H1 (cell line): ENCODE results near the gene UHRF1. TPM values are rescaled to one million over a fixed set of nuclear protein-coding genes. Genes with fewer than 3 reads are reported as not detected.

Source experiments
- CTCF ChIA-PET: fragments of 300-600 bp; sonication (Branson Sonifier 250); formaldehyde crosslinking; loops from one replicate; lab custom pipeline; 2021; ENCODE audit not compliant: partially characterized antibody; lab: Charles Lee
- POLR2A ChIA-PET: fragments of 300-600 bp; sonication (Branson Sonifier 250); formaldehyde crosslinking; loops from one replicate; lab custom pipeline; 2021; ENCODE audit warnings: inconsistent platforms; ENCODE audit not compliant: partially characterized antibody; lab: Charles Lee
- DNase-seq, 2 experiments: peaks; one replicate each; pipeline versions ENCODE4 v3.0.0 to v3.0.0-alpha.2; 2010 to 2022; ENCODE audit warnings: low spot score in 2 of 2, low read depth in 1 of 2, mixed read lengths in 1 of 2
- FAIRE-seq: peaks from 2 replicates; lab custom pipeline; 2011; peaks lifted over from hg19 to GRCh38; lab: Jason Lieb, UNC
- H2AFZ ChIP-seq: 2 replicates; pipeline ENCODE4 v1.8.1; 2012; ENCODE audit warnings: low read length, inconsistent platforms
- H2AK5ac ChIP-seq: 2 replicates; pipeline ENCODE4 v1.6.1; 2013; ENCODE audit warnings: low read depth, low read length
- H2BK120ac ChIP-seq: replicated peaks from 2 replicates; pipeline ENCODE3; 2013; ENCODE audit warnings: low read depth, low read length, inconsistent platforms
- H2BK12ac ChIP-seq: 2 replicates; pipeline ENCODE4 v1.6.1; 2013; ENCODE audit warnings: low read depth, low read length
- H2BK15ac ChIP-seq: 2 replicates; pipeline ENCODE4 v1.6.1; 2013; ENCODE audit warnings: low read length
- H2BK20ac ChIP-seq: 2 replicates; pipeline ENCODE4 v1.6.1; 2013; ENCODE audit warnings: low read length
- H2BK5ac ChIP-seq: 2 replicates; pipeline ENCODE4 v1.6.1; 2013; ENCODE audit warnings: low read depth, low read length
- H3K14ac ChIP-seq: 2 replicates; pipeline ENCODE4 v1.6.1; 2013; ENCODE audit warnings: inconsistent platforms; ENCODE audit not compliant: insufficient read length
- H3K18ac ChIP-seq: 2 replicates; pipeline ENCODE4 v1.6.1; 2013; ENCODE audit warnings: low read length; ENCODE audit errors: extremely low read depth
- H3K23ac ChIP-seq: 2 replicates; pipeline ENCODE4 v1.6.1; 2013; ENCODE audit warnings: inconsistent platforms; ENCODE audit not compliant: insufficient read length
- H3K23me2 ChIP-seq: 2 replicates; pipeline ENCODE4 v1.6.1; 2013; ENCODE audit warnings: low read depth, low read length
- H3K27ac ChIP-seq: 2 replicates; pipeline ENCODE4 v1.6.1; 2011; ENCODE audit warnings: low read depth, low read length, inconsistent platforms
- H3K27me3 ChIP-seq, 4 experiments: replicated peaks in 1 of 4; 1 replicate in 1 of 4; 2 replicates in 3 of 4; pipeline versions ENCODE4 v1.6.1 to v1.8.1; 2011 to 2013; ENCODE audit warnings: low read length in 3 of 4, mild to moderate bottlenecking in 3 of 4, inconsistent platforms in 2 of 4, mixed read lengths in 2 of 4, moderate library complexity in 1 of 4; ENCODE audit not compliant: control insufficient read depth in 3 of 4, insufficient read depth in 3 of 4; ENCODE audit errors: extremely low read depth in 1 of 4
- H3K36me3 ChIP-seq, 4 experiments: 2 replicates each; pipeline versions ENCODE4 v1.6.1 to v1.8.1; 2011 to 2013; ENCODE audit warnings: mild to moderate bottlenecking in 4 of 4, low read length in 3 of 4, moderate library complexity in 2 of 4, control low read depth in 1 of 4, inconsistent platforms in 1 of 4; ENCODE audit not compliant: insufficient read depth in 4 of 4, control insufficient read depth in 2 of 4
- H3K4ac ChIP-seq: replicated peaks from 2 replicates; pipeline ENCODE3; 2013; ENCODE audit warnings: low read length, low read depth, mixed read lengths, inconsistent platforms; ENCODE audit not compliant: insufficient read length
- H3K4me1 ChIP-seq, 4 experiments: replicated peaks in 1 of 4; 1 replicate in 1 of 4; 2 replicates in 3 of 4; pipeline versions ENCODE4 v1.6.1 to v1.8.1; 2011 to 2013; ENCODE audit warnings: low read length in 3 of 4, inconsistent platforms in 2 of 4, mixed read lengths in 1 of 4; ENCODE audit not compliant: insufficient read depth in 4 of 4, control insufficient read depth in 3 of 4
- H3K4me2 ChIP-seq, 2 experiments: 2 replicates each; pipeline versions ENCODE4 v1.6.1 to v1.8.1; 2011 to 2013; ENCODE audit warnings: low read depth in 2 of 2, low read length in 2 of 2, control low read depth in 1 of 2, inconsistent platforms in 1 of 2, mild to moderate bottlenecking in 1 of 2; ENCODE audit not compliant: insufficient read depth in 1 of 2
- H3K4me3 ChIP-seq, 4 experiments: fragments of 200-600, 300-600 bp in 1 of 4; sonication (generic), shearing (Covaris generic), sonication (Bioruptor Twin) in 1 of 4; 2 replicates each; pipeline versions ENCODE4 v1.5.1 to v1.8.1; 2011 to 2016; ENCODE audit warnings: low read length in 4 of 4, low read depth in 3 of 4, control low read depth in 2 of 4, inconsistent platforms in 2 of 4, mild to moderate bottlenecking in 2 of 4, mixed read lengths in 1 of 4, moderate library complexity in 1 of 4; ENCODE audit not compliant: insufficient read depth in 2 of 4; ENCODE audit errors: extremely low read depth in 1 of 4
- H3K56ac ChIP-seq: replicated peaks from 2 replicates; pipeline ENCODE3; 2013; ENCODE audit warnings: low read depth, mild to moderate bottlenecking, mixed read lengths, low read length, inconsistent platforms; ENCODE audit not compliant: insufficient read length
- H3K79me1 ChIP-seq: 2 replicates; pipeline ENCODE4 v1.6.1; 2013; ENCODE audit warnings: low read depth, low read length, control low read depth
- H3K79me2 ChIP-seq, 2 experiments: 2 replicates each; pipeline versions ENCODE4 v1.6.1 to v1.8.1; 2012 to 2013; ENCODE audit warnings: low read length in 2 of 2, mild to moderate bottlenecking in 2 of 2, inconsistent platforms in 1 of 2; ENCODE audit not compliant: insufficient read depth in 2 of 2, control insufficient read depth in 1 of 2
- H3K9ac ChIP-seq, 4 experiments: replicated peaks in 1 of 4; 1 replicate in 1 of 4; 2 replicates in 3 of 4; pipeline versions ENCODE4 v1.6.1 to v1.8.1; 2011 to 2013; ENCODE audit warnings: low read depth in 3 of 4, low read length in 3 of 4, control low read depth in 2 of 4, mild to moderate bottlenecking in 2 of 4, moderate library complexity in 2 of 4, inconsistent platforms in 1 of 4; ENCODE audit errors: extremely low read depth in 1 of 4
- H3K9me3 ChIP-seq, 2 experiments: 2 replicates each; pipeline versions ENCODE4 v1.6.1 to v1.8.1; 2012 to 2013; ENCODE audit warnings: mild to moderate bottlenecking in 2 of 2, moderate library complexity in 2 of 2, control low read depth in 1 of 2, inconsistent platforms in 1 of 2, low read depth in 1 of 2, low read length in 1 of 2, mixed read lengths in 1 of 2; ENCODE audit not compliant: insufficient read depth in 2 of 2
- H4K20me1 ChIP-seq, 2 experiments: replicated peaks in 1 of 2; 2 replicates each; pipeline versions ENCODE3 to v1.8.1; 2011 to 2013; ENCODE audit warnings: inconsistent platforms in 2 of 2, low read length in 2 of 2, mild to moderate bottlenecking in 1 of 2; ENCODE audit not compliant: insufficient read depth in 2 of 2, control insufficient read depth in 1 of 2
- H4K5ac ChIP-seq: 2 replicates; pipeline ENCODE4 v1.6.1; 2013; ENCODE audit warnings: low read length, low read depth, mixed read lengths, inconsistent platforms; ENCODE audit not compliant: insufficient read length
- H4K8ac ChIP-seq: 2 replicates; pipeline ENCODE4 v1.8.0; 2013; ENCODE audit warnings: mild to moderate bottlenecking, moderate library complexity, low read length, inconsistent platforms; ENCODE audit not compliant: insufficient read depth; ENCODE audit errors: extremely low read depth
- H4K91ac ChIP-seq: replicated peaks from 2 replicates; pipeline ENCODE3; 2013; ENCODE audit warnings: low read length, mixed read lengths, inconsistent platforms; ENCODE audit not compliant: insufficient read length
- BCL11A ChIP-seq, 2 experiments: IDR thresholded peaks; one replicate each; pipeline ENCODE4 v1.6.1; 2011; ENCODE audit warnings: low read depth in 2 of 2, low read length in 2 of 2, mild to moderate bottlenecking in 2 of 2
- HDAC2 ChIP-seq, 2 experiments: fragments of 300-600 bp in 1 of 2; sonication (generic) in 1 of 2; IDR thresholded peaks; 2 replicates each; pipeline ENCODE4 v1.6.1; 2011 to 2012; ENCODE audit warnings: low read depth in 2 of 2, low read length in 2 of 2, mild to moderate bottlenecking in 2 of 2, moderate library complexity in 2 of 2, borderline replicate concordance in 1 of 2, inconsistent platforms in 1 of 2
- MAFK ChIP-seq: IDR thresholded peaks from 2 replicates; pipeline ENCODE4 v1.6.1; 2012; ENCODE audit warnings: low read depth, mild to moderate bottlenecking, improper control_type of control experiment, low read length
- RNF2 ChIP-seq: fragments of 200-900, 300-1000 bp; sonication (generic); IDR thresholded peaks from 2 replicates; pipeline ENCODE4 v1.7.1; 2016; ENCODE audit warnings: borderline replicate concordance, low read depth, mild to moderate bottlenecking, antibody characterized with exemption, low read length; ENCODE audit not compliant: poor library complexity, severe bottlenecking; ENCODE audit errors: missing control alignments
- SP4 ChIP-seq: IDR thresholded peaks from 2 replicates; pipeline ENCODE4 v1.6.1; 2012; ENCODE audit warnings: low read length, inconsistent platforms
- TCF12 ChIP-seq: IDR thresholded peaks from 2 replicates; pipeline ENCODE4 v1.6.1; 2011; ENCODE audit warnings: low read depth, mild to moderate bottlenecking, low read length
- WGBS, 2 experiments: shearing (Covaris generic) in 1 of 2; methylation state at CpG; one replicate each; pipeline versions ENCODE4 v1.1.6 to v1.1.7; 2013 to 2015; ENCODE audit warnings: low lambda C conversion rate in 2 of 2, mixed read lengths in 2 of 2, inconsistent platforms in 1 of 2, low coverage in 1 of 2, missing lambda C conversion rate in 1 of 2; ENCODE audit not compliant: insufficient replicate concordance in 2 of 2, insufficient coverage in 1 of 2, insufficient read length in 1 of 2; ENCODE audit errors: extremely low coverage in 1 of 2, missing lambda C conversion rate in 1 of 2; 5-methylcytosine and 5-hydroxymethylcytosine counted together
- polyA plus RNA-seq, 7 experiments: library from polyadenylated mRNA; depleted of rRNA in 3 of 7; stranded (reverse) in 5 of 7; unstranded in 2 of 7; fragments of >200 nt in 5 of 7; fragments of 200-250 nt in 2 of 7; gene quantifications; 1 replicate in 5 of 7; 2 replicates in 1 of 7; 4 replicates in 1 of 7; pipeline versions ENCODE4 v1.2.1 to v1.2.3, GENCODE V29; 2011 to 2013; ENCODE audit warnings: missing spikeins in 2 of 7, mixed read lengths in 2 of 7
- total RNA-seq: library from RNA; stranded (reverse); fragmentation: NEBNext Ultra II Directional; extraction: Animal tissue kit (Norgen Biotek cat#: 25700); gene quantifications from 2 replicates; pipeline ENCODE4 v1.2.1, GENCODE V29; 2021

UHRF1 gene
- total and polyA plus RNA-seq, 2 of the 8 experiments (the other 6 are each of a cell fraction or from before 2014, with no cell fraction given) = 14.7 to 65.8 TPM

GRCh38 chr19:4967738-4968461 lies 58.6 kb downstream of the UHRF1 start:
- peak overlapping the region; percentile 98 for H2AFZ ChIP-seq
- peaks cover 3 to 17% (median 14%) of the 10 kb centered on the region in 4 experiments for H3K4me1 ChIP-seq
- CTCF ChIA-PET = interaction anchor here (0.9 to 2.9 kb wide), 6 partner anchors 12 to 65 kb away, joined by 3 to 21 read pairs (median 5); no protein-coding TSS in a partner anchor

More at GRCh38 chr19:4967738-4968461, 58.6 kb downstream of the UHRF1 start:
- Histone ChIP-seq H3K79me1 (peaks cover 13% of the 10 kb centered on the region), H3K27ac (no peak overlapping the region), H3K9ac (peak overlapping the region in 2 of 4 experiments; percentile 38 to 42; a peak in 1 of 7 replicates), H3K14ac (no peak overlapping the region), H2BK15ac (peak overlapping the region; percentile 88; the same call in 1 of the 2 replicates), H3K23ac (no peak overlapping the region), H3K56ac (no peak overlapping the region), H4K8ac (peak overlapping the region; percentile 28; the same call in 1 of the 2 replicates), H4K91ac (peak overlapping the region; percentile 93), H3K18ac (peak overlapping the region; percentile 98), H3K79me2 (peaks cover 10 to 32% of the 10 kb centered on the region in 2 experiments; a peak in 3 of 4 replicates), H3K36me3 (peaks cover 0 to 3% (median 1%) of the 10 kb centered on the region in 4 experiments; a peak in 2 of 8 replicates), H2BK120ac (no peak overlapping the region), H2AK5ac (no peak overlapping the region), H3K23me2 (peaks cover 13% of the 10 kb centered on the region; the same call in 1 of the 2 replicates), H4K5ac (peak overlapping the region; percentile 90), H3K4ac (no peak overlapping the region), H3K4me2 (peak overlapping the region; percentile 65 to 74), H3K9me3 (no peaks in the 10 kb centered on the region), H2BK12ac (no peak overlapping the region), H4K20me1 (peaks cover 11 to 15% of the 10 kb centered on the region in 2 experiments), H2BK20ac (no peak overlapping the region), H3K27me3 (peaks cover 0 to 5% (median 0%) of the 10 kb centered on the region in 4 experiments; a peak in 2 of 7 replicates), H3K4me3 (peak overlapping the region; percentile 18 to 56 (median 37); a peak in 6 of 8 replicates), H2BK5ac (no peak overlapping the region)
- no peak for TF ChIP-seq TCF12
- no peak for TF ChIP-seq MAFK
- no peak for TF ChIP-seq BCL11A (IDR thresholded peaks at IDR 0.05; ENCODE audit: low read depth in 2 of 2, low read length in 2 of 2)
- no peak for TF ChIP-seq RNF2
- no peak for TF ChIP-seq SP4
- TF ChIP-seq HDAC2 (IDR thresholded peaks at IDR 0.05; ENCODE audit: borderline replicate concordance in 1 of 2, low read depth in 2 of 2, low read length in 2 of 2) = no peak
- POLR2A ChIA-PET = interaction anchor here (0.9 to 2.5 kb wide), 5 partner anchors 9 to 285 kb away, joined by 3 to 11 read pairs (median 4); no protein-coding TSS in a partner anchor
- 88% methylated on average over 16 of the region's 16 CpGs; no CpG with 5 or more reads in 1 of the 2 experiments for WGBS, 2 experiments
- DNase-seq = no peak
- FAIRE-seq = no peak
